SU-DHL-6 (cell line): ENCODE measurements around the gene ARMS2.

ENCODE experiments used
- H2AFZ ChIP-seq: fragments of 200-600 bp; sonication (generic); 2 replicates; pipeline ENCODE4 v1.6.1; 2014; ENCODE audit warnings: low read depth, mild to moderate bottlenecking, moderate library complexity, mixed read lengths, antibody characterized with exemption, low read length; ENCODE audit not compliant: severe bottlenecking
- H3F3A ChIP-seq: fragments of 200-600 bp; shearing (Covaris generic); 2 replicates; pipeline ENCODE4 v1.6.0; 2016; ENCODE audit warnings: antibody characterized with exemption, mild to moderate bottlenecking; ENCODE audit not compliant: insufficient read depth
- H3K27ac ChIP-seq: fragments of 200-600 bp; sonication (generic); 2 replicates; pipeline ENCODE4 v1.5.1; 2016; ENCODE audit warnings: low read depth, mild to moderate bottlenecking, low read length, moderate library complexity, mixed read lengths
- H3K27me3 ChIP-seq: fragments of 200-600 bp; sonication (generic), shearing (Covaris generic); 2 replicates; pipeline ENCODE4 v1.6.0; 2014; ENCODE audit warnings: mild to moderate bottlenecking, low read length
- H3K36me3 ChIP-seq: fragments of 200-600 bp; sonication (generic); 2 replicates; pipeline ENCODE4 v1.6.1; 2014; ENCODE audit warnings: mild to moderate bottlenecking, low read length, mixed read lengths
- H3K4me2 ChIP-seq: fragments of 300-600, 200-600 bp; shearing (Covaris generic), sonication (generic); 2 replicates; pipeline ENCODE4 v1.6.0; 2014; ENCODE audit warnings: low read length, low read depth, mild to moderate bottlenecking; ENCODE audit not compliant: poor library complexity, severe bottlenecking
- H3K4me3 ChIP-seq: fragments of 200-600 bp; sonication (generic); 2 replicates; pipeline ENCODE4 v1.5.1; 2014; ENCODE audit warnings: antibody characterized with exemption, low read length, mild to moderate bottlenecking, mixed read lengths; ENCODE audit not compliant: insufficient read depth, poor library complexity, severe bottlenecking
- H3K79me2 ChIP-seq: fragments of 200-600 bp; sonication (generic); 2 replicates; pipeline ENCODE4 v1.6.1; 2014; ENCODE audit warnings: mild to moderate bottlenecking, low read length, moderate library complexity; ENCODE audit not compliant: insufficient read depth
- H3K9ac ChIP-seq: fragments of 200-600 bp; sonication (generic); 2 replicates; pipeline ENCODE4 v1.7.0; 2014; ENCODE audit warnings: mild to moderate bottlenecking, low read length
- H3K9me2 ChIP-seq: fragments of 200-600 bp; sonication (generic); replicated peaks from 2 replicates; pipeline ENCODE4 v1.6.1; 2014; ENCODE audit warnings: low read length; ENCODE audit not compliant: insufficient read depth
- H3K9me3 ChIP-seq: fragments of 200-600 bp; sonication (generic); 2 replicates; pipeline ENCODE4 v1.6.1; 2014; ENCODE audit warnings: low read length, mixed read lengths; ENCODE audit not compliant: insufficient read depth
- H4K20me1 ChIP-seq: fragments of 200-600 bp; sonication (generic); 2 replicates; pipeline ENCODE4 v1.6.1; 2014; ENCODE audit warnings: low read depth, mild to moderate bottlenecking, antibody characterized with exemption, low read length, moderate library complexity, mixed read lengths
- CTCF ChIP-seq: fragments of 200-600 bp; sonication (generic); IDR thresholded peaks from one replicate; pipeline ENCODE4 v1.5.1; 2017; ENCODE audit warnings: antibody characterized with exemption, mild to moderate bottlenecking, low read length, moderate library complexity; ENCODE audit not compliant: insufficient read depth, poor library complexity, severe bottlenecking
- EZH2phosphoT487 ChIP-seq: fragments of 200-600 bp; sonication (generic), shearing (Covaris generic); conservative IDR thresholded peaks from 2 replicates; pipeline ENCODE4 v1.6.1; 2018; ENCODE audit warnings: mild to moderate bottlenecking, antibody characterized with exemption, low read length, moderate library complexity, mixed read lengths

ARMS2 gene

GRCh38 chr10:122499012-122499411 lies 44.6 kb downstream of the ARMS2 start:
- H3K79me2 ChIP-seq, result no peaks in the 10 kb centered on the region
- H3F3A ChIP-seq, result no peaks in the 10 kb centered on the region
- no peaks in the 10 kb centered on the region for H3K27me3 ChIP-seq
- H3K9ac ChIP-seq, result no peak overlapping the region
- H3K4me2 ChIP-seq, result no peak overlapping the region
- no peaks in the 10 kb centered on the region for H3K9me3 ChIP-seq
- TF ChIP-seq CTCF (no peak), EZH2phosphoT487 (no peak)
- no peak overlapping the region for H3K4me3 ChIP-seq
- H3K36me3 ChIP-seq, result no peaks in the 10 kb centered on the region
- H2AFZ ChIP-seq, result no peak overlapping the region
- no peak overlapping the region for H3K27ac ChIP-seq
- H3K9me2 ChIP-seq, result no peaks in the 10 kb centered on the region
- H4K20me1 ChIP-seq, result no peaks in the 10 kb centered on the region

DNA sequence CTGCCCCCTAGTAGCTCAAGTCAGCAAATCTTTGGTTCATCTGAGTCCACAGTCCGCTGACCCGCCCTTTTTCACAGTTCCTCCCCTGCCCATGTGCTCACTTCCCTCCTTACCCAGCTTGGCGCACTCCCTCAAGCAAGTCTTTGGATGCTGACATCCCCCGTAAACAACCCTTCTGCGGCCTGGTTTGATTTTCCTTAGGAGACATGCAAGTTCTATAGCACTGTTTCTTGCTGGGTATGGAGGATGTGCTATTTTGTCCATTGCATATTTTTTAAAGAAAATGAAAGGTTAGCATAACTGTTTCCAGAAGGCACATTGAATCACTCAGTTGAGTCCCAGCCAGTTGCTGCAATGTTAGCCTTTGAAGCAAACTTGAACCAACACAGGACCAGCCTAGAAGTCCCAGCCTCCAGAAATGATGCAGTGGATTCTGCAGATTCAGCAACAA lies 45.1 kb downstream of the ARMS2 start:
- H3K4me3 ChIP-seq, result no peak overlapping the region
- no peaks in the 10 kb centered on the region for H3K79me2 ChIP-seq
- no peaks in the 10 kb centered on the region for H4K20me1 ChIP-seq
- no peaks in the 10 kb centered on the region for H3K27me3 ChIP-seq
- H3K36me3 ChIP-seq, result no peaks in the 10 kb centered on the region
- no peaks in the 10 kb centered on the region for H3K9me3 ChIP-seq
- no peak overlapping the region for H2AFZ ChIP-seq
- no peaks in the 10 kb centered on the region for H3F3A ChIP-seq
- TF ChIP-seq CTCF, result no peak
- TF ChIP-seq EZH2phosphoT487, result no peak
- H3K9ac ChIP-seq, result no peak overlapping the region
- no peaks in the 10 kb centered on the region for H3K9me2 ChIP-seq
- H3K4me2 ChIP-seq, result no peak overlapping the region
- H3K27ac ChIP-seq, result no peak overlapping the region

DNA sequence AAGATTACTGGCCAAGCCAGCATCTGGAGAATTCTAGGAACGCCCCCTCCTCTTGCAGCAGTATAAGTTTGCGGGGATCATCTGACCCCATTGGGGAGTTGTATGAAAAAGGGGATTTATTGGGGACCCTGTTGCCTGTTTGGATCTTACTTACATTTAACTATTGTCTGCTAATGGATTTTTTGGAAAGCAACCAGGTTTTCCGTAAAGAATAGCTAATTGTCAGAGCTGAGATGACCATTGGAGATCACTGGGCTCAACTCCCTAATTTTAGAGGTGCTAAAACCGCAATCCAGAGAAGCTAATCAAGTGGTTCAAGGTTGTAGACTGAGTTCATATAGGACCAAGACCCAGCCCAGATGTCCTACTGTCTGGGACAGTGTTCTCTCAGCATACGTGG lies 45.7 kb downstream of the ARMS2 start:
- Histone ChIP-seq H3K9me3 (no peaks in the 10 kb centered on the region), H3K27ac (no peak overlapping the region), H3K36me3 (no peaks in the 10 kb centered on the region), H3F3A (no peaks in the 10 kb centered on the region), H3K9me2 (no peaks in the 10 kb centered on the region), H4K20me1 (no peaks in the 10 kb centered on the region), H3K4me2 (no peak overlapping the region), H2AFZ (no peak overlapping the region), H3K27me3 (no peaks in the 10 kb centered on the region), H3K79me2 (no peaks in the 10 kb centered on the region), H3K4me3 (no peak overlapping the region), H3K9ac (no peak overlapping the region)
- TF ChIP-seq CTCF (no peak), EZH2phosphoT487 (no peak)

GRCh38 chr10:122500726-122501125 lies 46.3 kb downstream of the ARMS2 start:
- H3K9me2 ChIP-seq, result no peaks in the 10 kb centered on the region
- no peak overlapping the region for H3K9ac ChIP-seq
- H3K36me3 ChIP-seq, result no peaks in the 10 kb centered on the region
- H3K79me2 ChIP-seq, result no peaks in the 10 kb centered on the region
- H3F3A ChIP-seq, result no peaks in the 10 kb centered on the region
- H2AFZ ChIP-seq, result no peak overlapping the region
- H3K27me3 ChIP-seq, result no peaks in the 10 kb centered on the region
- no peak for TF ChIP-seq EZH2phosphoT487
- H3K27ac ChIP-seq, result no peak overlapping the region
- H3K4me2 ChIP-seq, result no peak overlapping the region
- H4K20me1 ChIP-seq, result no peaks in the 10 kb centered on the region
- H3K4me3 ChIP-seq, result no peak overlapping the region
- no peaks in the 10 kb centered on the region for H3K9me3 ChIP-seq
